B cell (primary cell): ENCODE measurements around the gene RBPJ. TPM values are rescaled to one million over a fixed set of nuclear protein-coding genes. Genes with fewer than 3 reads are reported as not detected.

Experiments used
- ATAC-seq: fragments of 200-7000 bp; cut with Tn5 transposase; one replicate; pipeline ENCODE4 v1.10.0; 2021; ENCODE audit warnings: low read depth, mild to moderate bottlenecking, moderate number of reproducible peaks, moderate library complexity
- CTCF ChIA-PET: fragments of 350-600 bp; sonication (Branson Sonifier 250); formaldehyde crosslinking; loops from one replicate; lab custom pipeline; 2021; ENCODE audit warnings: antibody characterized with exemption, inconsistent platforms; lab: Charles Lee
- POLR2A ChIA-PET: fragments of 350-600 bp; sonication (Branson Sonifier 250); formaldehyde crosslinking; loops from one replicate; lab custom pipeline; 2021; ENCODE audit warnings: antibody characterized with exemption; lab: Charles Lee
- DNase-seq: peaks from one replicate; pipeline ENCODE4 v3.0.0; 2013
- H2AFZ ChIP-seq: 2 replicates; pipeline ENCODE4 v1.6.1; 2012; ENCODE audit warnings: mild to moderate bottlenecking, low read depth, low read length; ENCODE audit not compliant: insufficient read depth, poor library complexity, severe bottlenecking
- H3K27ac ChIP-seq, 2 donors: 1 replicate in 1 of 2; 2 replicates in 1 of 2; pipeline ENCODE4 v1.5.1; 2012 to 2013; ENCODE audit warnings: low read length in 2 of 2, mild to moderate bottlenecking in 2 of 2, moderate library complexity in 1 of 2
- H3K27me3 ChIP-seq, 4 experiments: fragments of 200-600 bp in 1 of 4; sonication (generic) in 1 of 4; replicated peaks in 1 of 4; 1 replicate in 2 of 4; 2 replicates in 2 of 4; pipeline versions ENCODE4 v1.6.1 to v1.7.0; 2013 to 2016; ENCODE audit warnings: low read length in 3 of 4, mild to moderate bottlenecking in 2 of 4, mixed read lengths in 1 of 4, moderate library complexity in 1 of 4; ENCODE audit not compliant: insufficient read depth in 4 of 4, control insufficient read depth in 3 of 4; ENCODE audit errors: control extremely low read depth in 1 of 4
- H3K36me3 ChIP-seq, 2 experiments: replicated peaks in 1 of 2; 1 replicate in 1 of 2; 2 replicates in 1 of 2; pipeline versions ENCODE4 v1.6.1 to v1.7.1; 2013; ENCODE audit warnings: low read length in 1 of 2; ENCODE audit not compliant: insufficient read depth in 2 of 2, control insufficient read depth in 1 of 2; ENCODE audit errors: control extremely low read depth in 1 of 2, extremely low read depth in 1 of 2
- H3K4me1 ChIP-seq, 2 donors: fragments of 200-600 bp in 1 of 2; sonication (generic) in 1 of 2; 1 replicate in 1 of 2; 2 replicates in 1 of 2; pipeline versions ENCODE4 v1.5.1 to v1.6.1; 2013 to 2017; ENCODE audit warnings: low read length in 2 of 2; ENCODE audit not compliant: control insufficient read depth in 2 of 2, insufficient read depth in 2 of 2
- H3K4me2 ChIP-seq: replicated peaks from 2 replicates; pipeline ENCODE3; 2012; ENCODE audit warnings: mild to moderate bottlenecking, low read depth, low read length; ENCODE audit not compliant: poor library complexity, severe bottlenecking
- H3K4me3 ChIP-seq, 5 experiments: fragments of 200-600 bp in 1 of 5; sonication (generic) in 1 of 5; 1 replicate in 3 of 5; 2 replicates in 2 of 5; pipeline versions ENCODE4 v1.5.1 to v1.7.0; 2011 to 2016; ENCODE audit warnings: low read length in 4 of 5, mild to moderate bottlenecking in 4 of 5, low read depth in 2 of 5, control low read depth in 1 of 5, moderate library complexity in 1 of 5; ENCODE audit not compliant: insufficient read depth in 1 of 5; ENCODE audit errors: control extremely low read depth in 1 of 5, extremely low read depth in 1 of 5
- H3K79me2 ChIP-seq: fragments of 200-600 bp; sonication (generic); one replicate; pipeline ENCODE4 v1.6.0; 2016; ENCODE audit warnings: low read length; ENCODE audit not compliant: control insufficient read depth, insufficient read depth
- H3K9ac ChIP-seq: fragments of 200-600 bp; sonication (generic); 2 replicates; pipeline ENCODE4 v1.6.1; 2017; ENCODE audit warnings: mild to moderate bottlenecking, low read length, moderate library complexity
- H3K9me3 ChIP-seq, 3 donors: one replicate each; pipeline versions ENCODE4 v1.6.1 to v1.7.1; 2013; ENCODE audit warnings: low read length in 2 of 3; ENCODE audit not compliant: control insufficient read depth in 2 of 3, insufficient read depth in 1 of 3; ENCODE audit errors: control extremely low read depth in 1 of 3
- H4K20me1 ChIP-seq: 2 replicates; pipeline ENCODE4 v1.6.0; 2012; ENCODE audit warnings: mild to moderate bottlenecking, low read length; ENCODE audit not compliant: insufficient read depth, control insufficient read depth, poor library complexity, severe bottlenecking
- H3K27ac Mint-ChIP-seq: one replicate; pipeline ENCODE4 v1.8.0; 2021; ENCODE audit warnings: mixed read lengths
- H3K27me3 Mint-ChIP-seq: one replicate; pipeline ENCODE4 v1.8.0; 2021; ENCODE audit warnings: mixed read lengths
- H3K4me1 Mint-ChIP-seq: one replicate; pipeline ENCODE4 v1.8.0; 2021; ENCODE audit warnings: mixed read lengths
- H3K4me3 Mint-ChIP-seq: one replicate; pipeline ENCODE4 v1.8.0; 2021; ENCODE audit warnings: mixed read lengths
- H3K9me3 Mint-ChIP-seq: one replicate; pipeline ENCODE4 v1.8.0; 2022; ENCODE audit warnings: mixed read lengths; ENCODE audit not compliant: insufficient read depth
- CTCF ChIP-seq: fragments of 200-600 bp; IDR thresholded peaks from one replicate; pipeline ENCODE4 v1.8.0; 2022; ENCODE audit warnings: antibody characterized with exemption, mild to moderate bottlenecking
- EZH2 ChIP-seq: IDR thresholded peaks from 2 replicates; pipeline ENCODE4 v1.6.1; 2012; ENCODE audit warnings: borderline replicate concordance, low read depth, mild to moderate bottlenecking, moderate library complexity, low read length; ENCODE audit not compliant: insufficient read depth, poor library complexity, severe bottlenecking
- WGBS: methylation state at CpG from one replicate; pipeline ENCODE4 v1.1.5; 2013; ENCODE audit warnings: missing lambda C conversion rate; ENCODE audit not compliant: insufficient coverage; 5-methylcytosine and 5-hydroxymethylcytosine counted together
- intact Hi-C: fragments of 100-400 bp; cut with micrococcal nuclease; formaldehyde crosslinking; loops from one replicate; pipeline ENCODE4 v1.10.0; 2022
- polyA plus RNA-seq: library from polyadenylated mRNA; depleted of rRNA; stranded (reverse); fragments of >200 nt; gene quantifications from 2 replicates; pipeline ENCODE4 v1.2.3, GENCODE V29; 2012
- total RNA-seq, 2 donors: library from RNA; stranded (reverse); fragments of 120-200 nt in 1 of 2; gene quantifications; 1 replicate in 1 of 2; 2 replicates in 1 of 2; pipeline versions ENCODE4 v1.2.3 to v1.2.4, GENCODE V29; 2013 to 2022

Gene RBPJ
- total and polyA plus RNA-seq, 2 donors (not counting 1 experiment from before 2014, with no cell fraction given) = 10.6 to 50.1 TPM

GRCh38 chr4:26288355-26288909 lies 32.4 kb upstream of the RBPJ start:
- TF ChIP-seq EZH2 (no peak), CTCF (no peak)
- no peaks in the 10 kb centered on the region for H3K27me3 ChIP-seq
- H3K4me1 Mint-ChIP-seq = peaks cover 12% of the 10 kb centered on the region
- H3K4me2 ChIP-seq = no peak overlapping the region
- H3K9ac ChIP-seq = no peak overlapping the region
- peaks cover 0 to 6% of the 10 kb centered on the region in 2 donors for H3K4me1 ChIP-seq
- ATAC-seq (peak; percentile 24), DNase-seq (peak; percentile 22)
- peak overlapping the region; percentile 2 for H2AFZ ChIP-seq
- H3K27ac ChIP-seq = peak overlapping the region in 1 of 2 donors; percentile 46
- intact Hi-C loops = no loop called here
- no peaks in the 10 kb centered on the region for H3K79me2 ChIP-seq
- peak overlapping the region; percentile 24 for H3K4me3 Mint-ChIP-seq
- no peaks in the 10 kb centered on the region for H4K20me1 ChIP-seq
- ChIA-PET POLR2A (no interaction called here), CTCF (no interaction called here)
- no CpG with 5 or more reads among the region's 4 CpGs for WGBS
- peak overlapping the region; percentile 12 for H3K27ac Mint-ChIP-seq
- H3K9me3 Mint-ChIP-seq = no peaks in the 10 kb centered on the region
- H3K27me3 Mint-ChIP-seq = peaks cover 3% of the 10 kb centered on the region
- no peak overlapping the region for H3K4me3 ChIP-seq
- H3K9me3 ChIP-seq = no peaks in the 10 kb centered on the region
- H3K36me3 ChIP-seq = no peaks in the 10 kb centered on the region

- Histone ChIP-seq H3K79me2 (no peaks in the 10 kb centered on the region), H3K4me2 (no peak overlapping the region), H3K4me1 (peaks cover 0 to 6% of the 10 kb centered on the region in 2 donors), H3K9me3 (no peaks in the 10 kb centered on the region), H3K4me3 (no peak overlapping the region), H4K20me1 (no peaks in the 10 kb centered on the region), H3K27me3 (no peaks in the 10 kb centered on the region), H3K27ac (no peak overlapping the region), H2AFZ (no peak overlapping the region), H3K36me3 (no peaks in the 10 kb centered on the region), H3K9ac (no peak overlapping the region)
- Mint-ChIP-seq H3K4me1 (peaks cover 12% of the 10 kb centered on the region), H3K4me3 (no peak overlapping the region), H3K27ac (no peak overlapping the region), H3K27me3 (no peaks in the 10 kb centered on the region), H3K9me3 (no peaks in the 10 kb centered on the region)
- WGBS = 100% methylated on average over 1 of the region's 4 CpGs
- ChIA-PET CTCF (no interaction called here), POLR2A (no interaction called here)
- intact Hi-C loops = no loop called here
- ATAC-seq (no peak), DNase-seq (no peak)
- no peak for TF ChIP-seq CTCF
- no peak for TF ChIP-seq EZH2
These were observed 31.4 kb upstream of the RBPJ start for GRCh38 chr4:26289401-26289800.
